ENCODE results near the gene PTPRD. TPM values are rescaled to one million over a fixed set of nuclear protein-coding genes. Genes with fewer than 3 reads are reported as not detected.

PTPRD gene
- total RNA-seq, 3 donors from 2014 or later (not counting 1 experiment from before 2014, with no cell fraction given): 0.05 to 0.68 TPM; not detected in 1

- Mint-ChIP-seq H3K36me3 (no peaks in the 10 kb centered on the region), H3K4me3 (no peak overlapping the region), H3K4me1 (no peaks in the 10 kb centered on the region), H3K27ac (no peak overlapping the region), H3K9me3 (no peaks in the 10 kb centered on the region), H3K27me3 (ENCODE audit: low read depth in 2 of 2) (peaks cover 0 to 3% of the 10 kb centered on the region in 2 donors)
- Histone ChIP-seq H3K4me3 (ENCODE audit: low read length) (no peak overlapping the region), H3K27me3 (ENCODE audit: control insufficient read depth, insufficient read depth, low read length) (no peaks in the 10 kb centered on the region), H3K9me3 (ENCODE audit: control insufficient read depth, insufficient read depth, low read length) (no peaks in the 10 kb centered on the region), H3K36me3 (ENCODE audit: control insufficient read depth, insufficient read depth, low read length) (no peaks in the 10 kb centered on the region), H3K27ac (ENCODE audit: low read length) (no peak overlapping the region), H3K4me1 (ENCODE audit: control insufficient read depth, insufficient read depth, low read length) (no peaks in the 10 kb centered on the region)
- TF ChIP-seq, protein P1, sequence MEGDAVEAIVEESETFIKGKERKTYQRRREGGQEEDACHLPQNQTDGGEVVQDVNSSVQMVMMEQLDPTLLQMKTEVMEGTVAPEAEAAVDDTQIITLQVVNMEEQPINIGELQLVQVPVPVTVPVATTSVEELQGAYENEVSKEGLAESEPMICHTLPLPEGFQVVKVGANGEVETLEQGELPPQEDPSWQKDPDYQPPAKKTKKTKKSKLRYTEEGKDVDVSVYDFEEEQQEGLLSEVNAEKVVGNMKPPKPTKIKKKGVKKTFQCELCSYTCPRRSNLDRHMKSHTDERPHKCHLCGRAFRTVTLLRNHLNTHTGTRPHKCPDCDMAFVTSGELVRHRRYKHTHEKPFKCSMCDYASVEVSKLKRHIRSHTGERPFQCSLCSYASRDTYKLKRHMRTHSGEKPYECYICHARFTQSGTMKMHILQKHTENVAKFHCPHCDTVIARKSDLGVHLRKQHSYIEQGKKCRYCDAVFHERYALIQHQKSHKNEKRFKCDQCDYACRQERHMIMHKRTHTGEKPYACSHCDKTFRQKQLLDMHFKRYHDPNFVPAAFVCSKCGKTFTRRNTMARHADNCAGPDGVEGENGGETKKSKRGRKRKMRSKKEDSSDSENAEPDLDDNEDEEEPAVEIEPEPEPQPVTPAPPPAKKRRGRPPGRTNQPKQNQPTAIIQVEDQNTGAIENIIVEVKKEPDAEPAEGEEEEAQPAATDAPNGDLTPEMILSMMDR (IDR thresholded peaks at IDR 0.05): no peak
- intact Hi-C loops (cut with micrococcal nuclease): no loop called here
- DNase-seq: no peak
- ATAC-seq: no peak
Measured at GRCh38 chr9:8351436-8351835, 2261.4 kb downstream of the PTPRD start.

DNA sequence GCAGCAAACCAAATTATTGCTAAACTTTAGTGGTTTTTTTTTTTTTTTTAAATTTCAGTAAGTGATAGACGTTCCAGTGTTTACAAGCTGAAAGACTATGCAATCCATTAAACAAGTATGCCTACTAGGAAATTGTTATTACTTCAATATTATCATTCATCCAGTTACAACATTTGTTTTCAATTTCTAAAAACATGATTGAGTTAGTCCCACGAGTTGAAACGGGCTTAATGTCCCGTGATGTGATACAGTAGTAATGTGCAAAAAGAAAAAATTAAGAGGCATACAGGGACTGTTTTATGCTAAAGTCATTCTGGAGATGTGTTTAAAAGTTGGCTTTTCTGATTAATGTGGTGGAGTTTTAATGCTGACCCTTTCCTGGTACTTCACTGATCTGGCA lies 2262.9 kb downstream of the PTPRD start:
- Mint-ChIP-seq H3K4me1 (no peaks in the 10 kb centered on the region), H3K36me3 (no peaks in the 10 kb centered on the region), H3K27ac (no peak overlapping the region), H3K9me3 (peaks cover 0 to 3% of the 10 kb centered on the region in 2 donors), H3K27me3 (ENCODE audit: low read depth in 2 of 2) (peaks cover 0 to 7% of the 10 kb centered on the region in 2 donors), H3K4me3 (no peak overlapping the region)
- intact Hi-C loops (cut with micrococcal nuclease): no loop called here
- Histone ChIP-seq H3K27me3 (ENCODE audit: control insufficient read depth, insufficient read depth, low read length) (no peaks in the 10 kb centered on the region), H3K9me3 (ENCODE audit: control insufficient read depth, insufficient read depth, low read length) (no peaks in the 10 kb centered on the region), H3K4me3 (ENCODE audit: low read length) (no peak overlapping the region), H3K36me3 (ENCODE audit: control insufficient read depth, insufficient read depth, low read length) (no peaks in the 10 kb centered on the region), H3K4me1 (ENCODE audit: control insufficient read depth, insufficient read depth, low read length) (no peaks in the 10 kb centered on the region), H3K27ac (ENCODE audit: low read length) (no peak overlapping the region)
- ATAC-seq (no peak), DNase-seq (no peak)
- TF ChIP-seq, protein P1 (IDR thresholded peaks at IDR 0.05): no peak
- WGBS (ENCODE audit: insufficient coverage): 89% methylated on average over 3 of the region's 4 CpGs

DNA sequence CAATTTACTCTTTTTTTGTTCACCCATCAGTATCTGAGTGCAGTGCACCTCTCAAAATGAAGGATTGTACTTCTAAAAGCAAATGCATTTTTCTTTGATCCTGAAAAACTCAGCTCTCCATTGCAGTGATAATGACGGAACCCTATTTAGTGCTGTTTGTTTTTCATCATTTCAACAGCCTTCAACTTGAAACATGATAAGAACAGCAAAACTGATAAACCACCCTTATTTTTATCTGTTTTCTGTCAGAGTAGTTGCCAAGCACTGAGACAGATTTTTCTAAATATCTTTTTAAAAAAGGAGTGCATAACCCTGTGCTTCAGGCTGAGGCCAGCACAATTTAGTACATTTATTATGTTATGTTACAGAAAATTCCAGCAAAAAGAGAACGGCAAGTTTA lies 2263.4 kb downstream of the PTPRD start:
- intact Hi-C loops (cut with micrococcal nuclease): no loop called here
- Mint-ChIP-seq H3K27me3 (ENCODE audit: low read depth in 2 of 2) (peaks cover 0 to 7% of the 10 kb centered on the region in 2 donors), H3K4me1 (no peaks in the 10 kb centered on the region), H3K27ac (no peak overlapping the region), H3K4me3 (no peak overlapping the region), H3K36me3 (no peaks in the 10 kb centered on the region), H3K9me3 (peaks cover 0 to 3% of the 10 kb centered on the region in 2 donors)
- Histone ChIP-seq H3K9me3 (ENCODE audit: control insufficient read depth, insufficient read depth, low read length) (no peaks in the 10 kb centered on the region), H3K4me3 (ENCODE audit: low read length) (no peak overlapping the region), H3K36me3 (ENCODE audit: control insufficient read depth, insufficient read depth, low read length) (no peaks in the 10 kb centered on the region), H3K27me3 (ENCODE audit: control insufficient read depth, insufficient read depth, low read length) (no peaks in the 10 kb centered on the region), H3K4me1 (ENCODE audit: control insufficient read depth, insufficient read depth, low read length) (no peaks in the 10 kb centered on the region), H3K27ac (ENCODE audit: low read length) (no peak overlapping the region)
- TF ChIP-seq, protein P1 (IDR thresholded peaks at IDR 0.05): no peak
- ATAC-seq (no peak), DNase-seq (no peak)
- 100% methylated on average over 2 of the region's 2 CpGs for WGBS (ENCODE audit: insufficient coverage)

- DNase-seq (no peak), ATAC-seq (no peak)
- Mint-ChIP-seq H3K9me3 (peaks cover 0 to 3% of the 10 kb centered on the region in 2 donors), H3K36me3 (no peaks in the 10 kb centered on the region), H3K27ac (no peak overlapping the region), H3K27me3 (ENCODE audit: low read depth in 2 of 2) (peaks cover 0 to 7% of the 10 kb centered on the region in 2 donors), H3K4me3 (no peak overlapping the region), H3K4me1 (no peaks in the 10 kb centered on the region)
- H3K36me3 ChIP-seq (ENCODE audit: control insufficient read depth, insufficient read depth, low read length): no peaks in the 10 kb centered on the region
- no peaks in the 10 kb centered on the region for H3K27me3 ChIP-seq (ENCODE audit: control insufficient read depth, insufficient read depth, low read length)
- no peak overlapping the region for H3K4me3 ChIP-seq (ENCODE audit: low read length)
- TF ChIP-seq, protein P1 (IDR thresholded peaks at IDR 0.05): no peak
- no peaks in the 10 kb centered on the region for H3K9me3 ChIP-seq (ENCODE audit: control insufficient read depth, insufficient read depth, low read length)
- intact Hi-C loops (cut with micrococcal nuclease): no loop called here
- 68% methylated on average over 3 of the region's 4 CpGs for WGBS (ENCODE audit: insufficient coverage)
- no peaks in the 10 kb centered on the region for H3K4me1 ChIP-seq (ENCODE audit: control insufficient read depth, insufficient read depth, low read length)
- H3K27ac ChIP-seq (ENCODE audit: low read length): no peak overlapping the region
Measured at GRCh38 chr9:8348756-8349155, 2264.0 kb downstream of the PTPRD start.
